ENCODE results near the gene ANGPTL5.

The ANGPTL5 gene

GRCh38 chr11:101940901-101941520 lies 24.7 kb upstream of the ANGPTL5 start:
- H2BK5ac ChIP-seq (ENCODE audit: low read depth, low read length, poor library complexity, severe bottlenecking), result no peak overlapping the region
- H2BK15ac ChIP-seq (ENCODE audit: low read depth, poor library complexity, severe bottlenecking), result no peak overlapping the region
- H3K27ac ChIP-seq (ENCODE audit: low read length, poor library complexity, severe bottlenecking), result no peak overlapping the region
- 96% methylated on average over 1 of the region's 3 CpGs for WGBS
- no peak overlapping the region for H4K91ac ChIP-seq (ENCODE audit: low read length)
- no peak overlapping the region for H2BK120ac ChIP-seq (ENCODE audit: low read depth, low read length)
- no peak overlapping the region for H2BK12ac ChIP-seq (ENCODE audit: low read length in 2 of 2)
- no peak overlapping the region for H4K8ac ChIP-seq (ENCODE audit: low read length)
- no peak overlapping the region for H3K9ac ChIP-seq (ENCODE audit: low read length)
- H3K4ac ChIP-seq (ENCODE audit: low read depth in 1 of 2, low read length in 2 of 2), result no peak overlapping the region
- H3K14ac ChIP-seq (ENCODE audit: low read length in 2 of 2), result no peak overlapping the region
- no peak overlapping the region for H3K4me2 ChIP-seq (ENCODE audit: low read length, poor library complexity, severe bottlenecking)
- peaks cover under 1 to 12% of the 10 kb centered on the region in 2 experiments for H3K36me3 ChIP-seq (ENCODE audit: control insufficient read depth in 1 of 2, insufficient read depth in 2 of 2, low read depth in 1 of 2, low read length in 2 of 2)
- no peaks in the 10 kb centered on the region for H3K27me3 ChIP-seq (ENCODE audit: control insufficient read depth in 1 of 2, insufficient read depth in 1 of 2, low read length in 2 of 2)
- H3K9me3 ChIP-seq (ENCODE audit: control insufficient read depth, low read length), result no peaks in the 10 kb centered on the region
- peaks cover 4% of the 10 kb centered on the region for H3K79me1 ChIP-seq (replicated peaks; ENCODE audit: low read length, poor library complexity, severe bottlenecking)
- no peak overlapping the region for H2AFZ ChIP-seq (ENCODE audit: low read depth, low read length)
- H2AK5ac ChIP-seq (ENCODE audit: low read length, severe bottlenecking), result no peak overlapping the region
- no peak overlapping the region for H3K4me3 ChIP-seq (ENCODE audit: insufficient read depth in 1 of 2, low read depth in 1 of 2, low read length in 2 of 2)
- H3K4me1 ChIP-seq (ENCODE audit: control insufficient read depth, insufficient read depth, low read depth, low read length), result no peaks in the 10 kb centered on the region
- no peak for DNase-seq
- no peak overlapping the region for H3K18ac ChIP-seq (ENCODE audit: low read depth in 1 of 2, low read length in 2 of 2)
- H3K23ac ChIP-seq (ENCODE audit: low read length in 2 of 2), result no peak overlapping the region

- Histone ChIP-seq H3K14ac (ENCODE audit: low read length in 2 of 2) (no peak overlapping the region), H3K4me1 (ENCODE audit: control insufficient read depth, insufficient read depth, low read depth, low read length) (no peaks in the 10 kb centered on the region), H4K8ac (ENCODE audit: low read length) (no peak overlapping the region), H3K9me3 (ENCODE audit: control insufficient read depth, low read length) (no peaks in the 10 kb centered on the region), H2BK12ac (ENCODE audit: low read length in 2 of 2) (no peak overlapping the region), H2BK15ac (ENCODE audit: low read depth, poor library complexity, severe bottlenecking) (no peak overlapping the region), H3K27me3 (ENCODE audit: control insufficient read depth in 1 of 2, insufficient read depth in 1 of 2, low read length in 2 of 2) (no peaks in the 10 kb centered on the region), H3K4me3 (ENCODE audit: insufficient read depth in 1 of 2, low read depth in 1 of 2, low read length in 2 of 2) (no peak overlapping the region), H3K4ac (ENCODE audit: low read depth in 1 of 2, low read length in 2 of 2) (no peak overlapping the region), H2BK5ac (ENCODE audit: low read depth, low read length, poor library complexity, severe bottlenecking) (no peak overlapping the region), H2BK120ac (ENCODE audit: low read depth, low read length) (no peak overlapping the region), H3K9ac (ENCODE audit: low read length) (no peak overlapping the region), H3K27ac (ENCODE audit: low read length, poor library complexity, severe bottlenecking) (no peak overlapping the region), H3K79me1 (replicated peaks; ENCODE audit: low read length, poor library complexity, severe bottlenecking) (no peaks in the 10 kb centered on the region), H3K18ac (ENCODE audit: low read depth in 1 of 2, low read length in 2 of 2) (no peak overlapping the region), H3K4me2 (ENCODE audit: low read length, poor library complexity, severe bottlenecking) (no peak overlapping the region), H2AK5ac (ENCODE audit: low read length, severe bottlenecking) (no peak overlapping the region), H2AFZ (ENCODE audit: low read depth, low read length) (no peak overlapping the region), H3K36me3 (ENCODE audit: control insufficient read depth in 1 of 2, insufficient read depth in 2 of 2, low read depth in 1 of 2, low read length in 2 of 2) (peaks cover 0 to 4% of the 10 kb centered on the region in 2 experiments), H4K91ac (ENCODE audit: low read length) (no peak overlapping the region), H3K23ac (ENCODE audit: low read length in 2 of 2) (no peak overlapping the region)
- 97% methylated on average over 5 of the region's 6 CpGs for WGBS
- no peak for DNase-seq
These were observed 15.4 kb upstream of the ANGPTL5 start for GRCh38 chr11:101931692-101932091.

GRCh38 chr11:101929294-101929915 lies 13.1 kb upstream of the ANGPTL5 start:
- 93% methylated on average over 4 of the region's 5 CpGs for WGBS
- Histone ChIP-seq H3K9me3 (ENCODE audit: control insufficient read depth, low read length) (no peaks in the 10 kb centered on the region), H3K79me1 (replicated peaks; ENCODE audit: low read length, poor library complexity, severe bottlenecking) (no peaks in the 10 kb centered on the region), H3K4ac (ENCODE audit: low read depth in 1 of 2, low read length in 2 of 2) (no peak overlapping the region), H3K23ac (ENCODE audit: low read length in 2 of 2) (no peak overlapping the region), H3K36me3 (ENCODE audit: control insufficient read depth in 1 of 2, insufficient read depth in 2 of 2, low read depth in 1 of 2, low read length in 2 of 2) (peaks cover 0 to 4% of the 10 kb centered on the region in 2 experiments), H3K27ac (ENCODE audit: low read length, poor library complexity, severe bottlenecking) (no peak overlapping the region), H3K4me3 (ENCODE audit: insufficient read depth in 1 of 2, low read depth in 1 of 2, low read length in 2 of 2) (no peak overlapping the region), H3K27me3 (ENCODE audit: control insufficient read depth in 1 of 2, insufficient read depth in 1 of 2, low read length in 2 of 2) (no peaks in the 10 kb centered on the region), H2BK120ac (ENCODE audit: low read depth, low read length) (no peak overlapping the region), H2AK5ac (ENCODE audit: low read length, severe bottlenecking) (no peak overlapping the region), H3K4me2 (ENCODE audit: low read length, poor library complexity, severe bottlenecking) (no peak overlapping the region), H2BK15ac (ENCODE audit: low read depth, poor library complexity, severe bottlenecking) (no peak overlapping the region), H3K18ac (ENCODE audit: low read depth in 1 of 2, low read length in 2 of 2) (no peak overlapping the region), H3K4me1 (ENCODE audit: control insufficient read depth, insufficient read depth, low read depth, low read length) (no peaks in the 10 kb centered on the region), H4K8ac (ENCODE audit: low read length) (no peak overlapping the region), H3K9ac (ENCODE audit: low read length) (no peak overlapping the region), H3K14ac (ENCODE audit: low read length in 2 of 2) (no peak overlapping the region), H2BK12ac (ENCODE audit: low read length in 2 of 2) (no peak overlapping the region), H2AFZ (ENCODE audit: low read depth, low read length) (no peak overlapping the region), H4K91ac (ENCODE audit: low read length) (no peak overlapping the region), H2BK5ac (ENCODE audit: low read depth, low read length, poor library complexity, severe bottlenecking) (no peak overlapping the region)
- DNase-seq, result no peak

- Histone ChIP-seq H3K9ac (ENCODE audit: low read length) (no peak overlapping the region), H3K4me3 (ENCODE audit: insufficient read depth in 1 of 2, low read depth in 1 of 2, low read length in 2 of 2) (no peak overlapping the region), H3K79me1 (replicated peaks; ENCODE audit: low read length, poor library complexity, severe bottlenecking) (no peaks in the 10 kb centered on the region), H3K9me3 (ENCODE audit: control insufficient read depth, low read length) (no peaks in the 10 kb centered on the region), H3K14ac (ENCODE audit: low read length in 2 of 2) (no peak overlapping the region), H3K4me1 (ENCODE audit: control insufficient read depth, insufficient read depth, low read depth, low read length) (no peaks in the 10 kb centered on the region), H2BK12ac (ENCODE audit: low read length in 2 of 2) (no peak overlapping the region), H3K27ac (ENCODE audit: low read length, poor library complexity, severe bottlenecking) (no peak overlapping the region), H3K4me2 (ENCODE audit: low read length, poor library complexity, severe bottlenecking) (no peak overlapping the region), H3K36me3 (ENCODE audit: control insufficient read depth in 1 of 2, insufficient read depth in 2 of 2, low read depth in 1 of 2, low read length in 2 of 2) (peaks cover 0 to 3% of the 10 kb centered on the region in 2 experiments), H2AK5ac (ENCODE audit: low read length, severe bottlenecking) (no peak overlapping the region), H3K4ac (ENCODE audit: low read depth in 1 of 2, low read length in 2 of 2) (no peak overlapping the region), H2AFZ (ENCODE audit: low read depth, low read length) (no peak overlapping the region), H4K8ac (ENCODE audit: low read length) (no peak overlapping the region), H2BK15ac (ENCODE audit: low read depth, poor library complexity, severe bottlenecking) (no peak overlapping the region), H2BK120ac (ENCODE audit: low read depth, low read length) (no peak overlapping the region), H2BK5ac (ENCODE audit: low read depth, low read length, poor library complexity, severe bottlenecking) (no peak overlapping the region), H3K27me3 (ENCODE audit: control insufficient read depth in 1 of 2, insufficient read depth in 1 of 2, low read length in 2 of 2) (no peaks in the 10 kb centered on the region), H4K91ac (ENCODE audit: low read length) (no peak overlapping the region), H3K18ac (ENCODE audit: low read depth in 1 of 2, low read length in 2 of 2) (no peak overlapping the region), H3K23ac (ENCODE audit: low read length in 2 of 2) (no peak overlapping the region)
- WGBS, result 95% methylated on average over 2 of the region's 2 CpGs
- DNase-seq, result no peak
These were observed 7.2 kb upstream of the ANGPTL5 start for GRCh38 chr11:101923554-101923953.

Data from mesenchymal stem cell (in vitro differentiated cells and primary cell).